MG63 (cell line): ENCODE measurements around the gene LEMD3. TPM values are rescaled to one million over a fixed set of nuclear protein-coding genes. Genes with fewer than 3 reads are reported as not detected.

ENCODE experiments used
- DNase-seq: peaks from one replicate; pipeline ENCODE4 v3.0.0-alpha.2; 2020
- H3K27me3 ChIP-seq: fragments of 250-450 bp; sonication (Bioruptor Pico); 2 replicates; pipeline ENCODE4 v1.5.1; 2020; ENCODE audit warnings: mild to moderate bottlenecking, moderate library complexity
- H3K36me3 ChIP-seq: fragments of 250-450 bp; sonication (Bioruptor Pico); 2 replicates; pipeline ENCODE4 v1.5.1; 2020; ENCODE audit warnings: mild to moderate bottlenecking, moderate library complexity
- H3K4me3 ChIP-seq: fragments of 250-450 bp; sonication (Bioruptor Pico); 2 replicates; pipeline ENCODE4 v1.5.1; 2020; ENCODE audit warnings: mild to moderate bottlenecking, moderate library complexity
- H3K9me3 ChIP-seq: fragments of 250-450 bp; sonication (Bioruptor Pico); 2 replicates; pipeline ENCODE4 v1.5.1; 2020; ENCODE audit warnings: mild to moderate bottlenecking, moderate library complexity
- total RNA-seq: library from RNA; depleted of rRNA; stranded (reverse); fragments of >200 nt; shearing (Covaris generic); gene quantifications from 2 replicates; pipeline ENCODE4 v1.2.3, GENCODE V29; 2014; ENCODE audit warnings: low replicate concordance; rRNA removed

LEMD3 gene
- 14.6 and 25.1 TPM in 2 replicates for total RNA-seq

DNA sequence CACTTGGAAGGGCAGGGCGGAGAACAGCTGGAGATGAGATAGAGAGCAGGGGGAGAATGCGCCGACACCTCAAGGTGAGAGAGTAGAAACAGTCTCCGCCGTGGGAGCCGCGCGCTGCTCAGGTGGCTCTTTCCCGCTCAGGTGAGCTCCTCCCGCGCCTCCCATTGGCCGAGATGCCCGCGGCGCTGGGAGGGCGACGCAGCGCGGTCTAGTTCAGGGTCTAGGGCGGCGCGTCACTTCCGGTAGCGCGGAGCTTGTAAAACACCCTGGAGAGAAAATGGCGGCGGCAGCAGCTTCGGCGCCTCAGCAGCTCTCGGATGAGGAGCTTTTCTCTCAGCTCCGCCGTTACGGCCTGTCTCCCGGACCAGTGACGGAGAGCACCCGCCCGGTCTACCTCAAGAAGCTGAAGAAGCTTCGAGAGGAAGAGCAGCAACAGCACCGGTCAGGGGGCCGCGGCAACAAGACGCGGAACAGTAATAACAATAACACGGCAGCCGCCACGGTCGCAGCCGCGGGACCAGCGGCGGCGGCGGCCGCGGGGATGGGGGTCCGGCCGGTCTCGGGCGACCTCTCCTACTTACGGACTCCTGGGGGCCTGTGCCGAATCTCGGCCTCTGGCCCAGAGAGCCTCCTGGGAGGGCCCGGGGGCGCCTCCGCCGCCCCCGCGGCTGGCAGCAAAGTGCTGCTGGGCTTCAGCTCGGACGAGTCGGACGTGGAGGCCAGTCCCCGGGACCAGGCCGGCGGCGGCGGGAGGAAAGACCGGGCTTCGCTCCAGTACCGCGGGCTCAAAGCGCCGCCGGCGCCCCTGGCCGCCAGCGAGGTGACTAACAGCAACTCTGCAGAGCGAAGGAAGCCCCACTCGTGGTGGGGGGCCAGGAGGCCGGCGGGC lies at the start of gene LEMD3:
Gene LEMD3 (plus strand): TSS at position 264 of the 889 bp plus-strand sequence. CDS start 14 bp downstream, at position 278.
- H3K27me3 ChIP-seq, result no peaks in the 10 kb centered on the region
- H3K36me3 ChIP-seq, result peaks cover 16% of the 10 kb centered on the region
- DNase-seq, result peak; percentile 89
- H3K4me3 ChIP-seq, result peak within 1 kb of the TSS; percentile 77
- H3K9me3 ChIP-seq, result no peaks in the 10 kb centered on the region

DNA sequence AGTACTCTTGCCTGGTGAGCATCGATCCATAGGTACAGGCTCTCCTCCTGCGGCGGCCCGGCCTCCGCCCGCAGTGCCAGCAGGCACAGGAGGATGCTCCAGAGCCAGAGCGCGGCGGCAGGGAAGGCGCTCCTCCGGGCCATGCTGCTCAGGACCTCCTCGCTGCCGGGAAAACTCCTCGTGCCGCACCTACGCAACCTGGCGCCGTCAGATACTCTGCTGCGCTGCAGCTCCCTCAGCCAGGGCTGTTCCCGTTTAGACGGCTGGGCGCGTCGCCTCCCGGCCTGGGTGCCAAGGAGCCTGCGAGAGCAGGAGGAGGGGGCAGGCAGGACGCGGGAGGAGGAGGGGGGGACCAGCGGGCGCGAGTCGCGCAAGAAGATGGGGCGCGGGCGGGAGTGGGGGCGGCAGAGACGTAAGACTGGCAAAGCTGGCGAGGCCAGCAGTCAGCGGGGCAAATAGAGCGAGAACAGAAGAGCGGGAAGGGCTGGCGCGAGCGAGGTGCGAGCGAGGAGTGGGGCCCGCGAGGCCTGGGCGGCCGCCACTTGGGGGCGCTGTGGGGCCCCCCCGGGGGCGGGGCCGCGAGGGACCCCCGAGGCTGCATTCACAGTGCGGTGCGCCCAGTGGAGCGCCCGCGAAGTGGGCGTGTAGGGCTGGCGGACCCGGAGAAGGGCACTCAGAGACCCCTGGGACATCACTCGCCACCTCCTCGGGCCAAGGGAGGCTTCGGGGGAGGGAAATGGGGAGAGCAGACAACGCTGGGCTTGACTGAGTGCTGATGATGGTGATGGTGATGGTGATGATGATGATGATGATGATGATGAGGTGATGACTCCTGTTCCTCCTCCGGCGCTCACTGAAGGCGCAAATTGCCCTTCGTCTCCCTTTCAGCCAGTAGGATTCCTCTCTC lies 48.1 kb upstream of the LEMD3 start, which contains the start of gene WIF1:
Gene WIF1 (minus strand): TSS at position 257 of the 907 bp plus-strand sequence. CDS start 114 bp downstream, at position 143.
- DNase-seq, result peak; percentile 52
- Histone ChIP-seq H3K9me3 (no peaks in the 10 kb centered on the region), H3K4me3 (peak within 1 kb of the TSS; percentile 34), H3K36me3 (no peaks in the 10 kb centered on the region), H3K27me3 (peaks cover 22% of the 10 kb centered on the region)

DNA sequence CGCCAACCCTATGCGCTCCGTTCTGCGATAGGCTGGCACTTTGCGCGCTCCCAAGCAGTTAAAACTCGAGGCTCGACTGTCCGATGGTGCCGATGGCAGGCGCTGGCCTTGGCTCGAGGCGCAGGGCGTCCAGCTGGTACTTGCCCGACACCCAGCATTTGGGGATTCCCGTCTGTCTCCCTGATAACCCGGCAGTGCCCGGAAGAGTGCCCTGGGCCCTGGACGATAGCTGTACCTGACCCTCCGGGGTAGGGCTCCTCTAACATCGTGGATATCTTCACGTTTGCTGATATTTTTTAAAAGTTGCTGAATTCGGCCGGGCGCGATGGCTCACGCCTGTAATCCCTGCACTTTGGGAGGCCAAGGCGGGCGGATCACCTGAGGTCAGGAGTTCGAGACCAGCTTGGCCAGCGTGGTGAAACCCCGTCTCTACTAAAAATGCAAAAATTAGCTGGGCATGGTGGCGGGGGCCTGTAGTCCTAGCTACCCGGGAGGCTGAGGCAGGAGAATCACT lies 47.4 kb upstream of the LEMD3 start:
- no peak overlapping the region for H3K4me3 ChIP-seq
- no peak for DNase-seq
- peaks cover 26% of the 10 kb centered on the region for H3K27me3 ChIP-seq
- H3K36me3 ChIP-seq, result no peaks in the 10 kb centered on the region
- H3K9me3 ChIP-seq, result no peaks in the 10 kb centered on the region

GRCh38 chr12:65122703-65123102 lies 46.7 kb upstream of the LEMD3 start:
- no peak overlapping the region for H3K4me3 ChIP-seq
- no peaks in the 10 kb centered on the region for H3K36me3 ChIP-seq
- no peak for DNase-seq
- peaks cover 28% of the 10 kb centered on the region for H3K27me3 ChIP-seq
- no peaks in the 10 kb centered on the region for H3K9me3 ChIP-seq

DNA sequence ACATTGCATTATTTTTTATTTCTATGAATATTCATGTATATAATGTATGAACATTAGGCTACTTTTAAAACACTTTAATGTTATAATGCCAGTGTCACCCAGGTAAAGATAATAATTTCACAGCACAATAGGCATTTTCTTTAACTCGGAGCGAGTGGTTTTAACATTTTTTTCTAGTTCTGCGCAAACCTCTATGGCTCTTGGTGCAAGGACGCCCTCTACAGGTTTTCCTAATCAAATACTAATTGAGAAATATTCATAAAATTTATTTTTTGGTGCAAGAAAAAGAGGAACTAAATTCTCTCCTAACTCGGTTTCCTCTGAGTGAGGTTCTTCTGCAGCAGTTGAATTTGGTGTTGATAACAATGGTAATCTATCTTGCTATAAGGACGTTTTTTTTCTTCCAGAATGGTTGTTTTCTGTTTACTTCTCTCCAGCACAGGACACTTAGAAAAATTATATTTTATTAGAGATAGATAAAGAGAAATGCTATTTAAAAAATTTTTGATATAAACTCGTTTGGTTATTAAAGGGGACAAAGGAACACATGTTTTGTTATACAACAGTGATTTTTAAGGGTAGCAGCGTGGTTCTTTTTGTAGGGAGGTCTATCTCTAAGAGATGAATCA lies 45.8 kb upstream of the LEMD3 start:
- Histone ChIP-seq H3K9me3 (no peaks in the 10 kb centered on the region), H3K36me3 (no peaks in the 10 kb centered on the region), H3K27me3 (peaks cover 28% of the 10 kb centered on the region), H3K4me3 (no peak overlapping the region)
- DNase-seq, result no peak

DNA sequence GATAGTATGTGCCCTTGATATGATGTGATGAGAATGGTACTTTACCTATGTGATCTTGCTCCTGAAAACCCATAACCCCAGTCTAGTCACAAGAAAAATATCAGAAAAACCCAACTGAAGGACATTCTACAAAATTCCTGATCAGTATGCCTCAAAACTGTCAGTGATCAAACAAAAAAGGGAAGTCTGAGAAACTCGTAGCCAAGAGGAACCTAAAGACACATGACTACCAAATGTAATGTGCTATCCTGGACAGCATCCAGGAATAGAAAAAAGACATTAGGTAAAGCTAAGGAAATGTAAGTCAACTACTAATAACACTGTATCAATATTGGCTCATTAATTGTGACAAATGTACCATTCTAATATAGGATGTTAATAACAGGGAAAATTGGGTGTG lies 44.1 kb upstream of the LEMD3 start:
- peaks cover 28% of the 10 kb centered on the region for H3K27me3 ChIP-seq
- H3K4me3 ChIP-seq, result no peak overlapping the region
- no peaks in the 10 kb centered on the region for H3K9me3 ChIP-seq
- no peak for DNase-seq
- no peaks in the 10 kb centered on the region for H3K36me3 ChIP-seq

DNA sequence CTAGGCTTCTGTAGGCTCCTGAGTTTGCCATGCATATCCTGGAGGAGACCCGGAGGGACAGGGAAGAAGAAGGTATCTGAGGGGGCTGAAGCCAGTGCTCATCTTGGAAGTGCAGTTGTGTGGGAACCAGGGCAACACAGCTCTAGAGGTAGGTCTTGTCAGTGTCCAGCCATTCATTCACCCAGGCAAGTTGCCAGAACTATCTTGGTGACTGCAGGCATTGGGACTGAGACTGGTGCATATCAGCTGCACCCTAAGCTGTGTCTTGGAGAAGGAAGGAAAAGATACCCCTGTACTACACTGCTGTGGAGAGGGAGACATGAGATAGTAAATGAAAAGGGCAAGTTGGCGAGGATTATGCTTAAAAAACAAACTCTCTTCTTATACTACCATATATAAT lies 43.4 kb upstream of the LEMD3 start:
- H3K27me3 ChIP-seq, result peaks cover 23% of the 10 kb centered on the region

DNA sequence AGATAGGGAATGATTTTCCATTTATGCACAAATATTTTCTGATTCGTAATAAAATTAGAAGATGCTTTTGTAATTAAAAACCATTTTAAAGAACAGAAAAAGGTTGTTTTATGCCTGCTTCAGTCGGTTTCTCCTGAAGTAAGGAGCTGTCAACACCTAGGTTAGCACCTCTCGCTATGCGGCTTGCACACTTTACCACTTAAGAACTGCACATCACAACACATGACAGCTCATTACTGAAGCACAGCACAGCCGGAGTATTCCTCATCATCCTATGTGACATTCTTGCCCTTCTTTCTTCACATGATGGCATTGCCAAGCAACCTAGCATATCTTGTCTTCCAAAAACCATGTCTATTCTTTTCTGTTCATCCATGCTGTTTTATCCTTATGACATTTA lies 42.9 kb upstream of the LEMD3 start:
- H3K27me3 ChIP-seq, result peaks cover 24% of the 10 kb centered on the region
- H3K9me3 ChIP-seq, result no peaks in the 10 kb centered on the region
- DNase-seq, result no peak
- no peaks in the 10 kb centered on the region for H3K36me3 ChIP-seq
- no peak overlapping the region for H3K4me3 ChIP-seq

More for the DNA sequence above, 43.4 kb upstream of the LEMD3 start:
- no peak for DNase-seq
- H3K36me3 ChIP-seq, result no peaks in the 10 kb centered on the region
- no peak overlapping the region for H3K4me3 ChIP-seq
- H3K9me3 ChIP-seq, result no peaks in the 10 kb centered on the region

DNA sequence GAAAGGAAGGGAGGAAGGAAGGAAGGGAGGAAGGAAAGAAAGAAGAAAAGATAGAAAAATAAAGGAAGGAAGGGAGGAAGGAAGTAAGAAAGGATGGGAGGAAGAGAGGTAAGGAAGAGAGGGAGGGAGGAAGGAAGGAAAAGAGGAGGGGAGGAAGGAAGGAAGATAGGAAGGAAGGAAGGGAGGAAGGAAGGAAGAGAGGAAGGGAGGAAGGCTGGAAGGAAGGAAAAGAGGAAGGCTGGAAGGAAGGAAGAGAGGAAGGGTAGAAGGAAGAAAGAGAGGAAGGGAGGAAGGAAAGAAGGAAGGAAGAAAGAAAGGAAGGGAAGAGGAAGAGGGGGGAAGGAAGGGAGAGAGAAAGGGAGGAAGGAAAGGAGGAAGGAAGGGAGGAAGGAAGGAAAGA lies 35.5 kb upstream of the LEMD3 start:
- DNase-seq, result no peak
- peaks cover 6% of the 10 kb centered on the region; the same call in 1 of the 2 replicates for H3K9me3 ChIP-seq
- no peaks in the 10 kb centered on the region for H3K36me3 ChIP-seq
- no peak overlapping the region for H3K4me3 ChIP-seq
- H3K27me3 ChIP-seq, result peaks cover 17% of the 10 kb centered on the region

- DNase-seq, result no peak
- Histone ChIP-seq H3K27me3 (peaks cover 18% of the 10 kb centered on the region), H3K9me3 (peaks cover 6% of the 10 kb centered on the region; the same call in 1 of the 2 replicates), H3K36me3 (no peaks in the 10 kb centered on the region), H3K4me3 (no peak overlapping the region)
Measured at GRCh38 chr12:65139389-65139788, 30.0 kb upstream of the LEMD3 start.

- H3K27me3 ChIP-seq, result peaks cover 22% of the 10 kb centered on the region
- no peak for DNase-seq
- H3K36me3 ChIP-seq, result no peaks in the 10 kb centered on the region
- peaks cover 6% of the 10 kb centered on the region; the same call in 1 of the 2 replicates for H3K9me3 ChIP-seq
- H3K4me3 ChIP-seq, result no peak overlapping the region
Measured at GRCh38 chr12:65140738-65141137, 28.6 kb upstream of the LEMD3 start.

GRCh38 chr12:65147312-65147905 lies 22.0 kb upstream of the LEMD3 start:
- peaks cover 12% of the 10 kb centered on the region for H3K27me3 ChIP-seq
- no peak for DNase-seq
- no peaks in the 10 kb centered on the region for H3K9me3 ChIP-seq
- H3K4me3 ChIP-seq, result no peak overlapping the region
- no peaks in the 10 kb centered on the region for H3K36me3 ChIP-seq

GRCh38 chr12:65152012-65152411 lies 17.4 kb upstream of the LEMD3 start:
- no peak for DNase-seq

GRCh38 chr12:65152596-65152995 lies 16.8 kb upstream of the LEMD3 start:
- H3K4me3 ChIP-seq, result no peak overlapping the region
- no peak for DNase-seq
- no peaks in the 10 kb centered on the region for H3K9me3 ChIP-seq
- H3K27me3 ChIP-seq, result no peaks in the 10 kb centered on the region; the same call in 1 of the 2 replicates
- no peaks in the 10 kb centered on the region for H3K36me3 ChIP-seq

More at GRCh38 chr12:65152012-65152411, 17.4 kb upstream of the LEMD3 start:
- peaks cover 3% of the 10 kb centered on the region for H3K27me3 ChIP-seq
- no peaks in the 10 kb centered on the region for H3K36me3 ChIP-seq
- no peak overlapping the region for H3K4me3 ChIP-seq
- no peaks in the 10 kb centered on the region for H3K9me3 ChIP-seq

- 0 out of 2 replicates have a peak, but pooled peaks cover 3% of the 10 kb centered on the region for H3K27me3 ChIP-seq
- no peak overlapping the region for H3K4me3 ChIP-seq
- no peaks in the 10 kb centered on the region for H3K9me3 ChIP-seq
- no peaks in the 10 kb centered on the region for H3K36me3 ChIP-seq
- no peak for DNase-seq
Measured at GRCh38 chr12:65155784-65156183, 13.6 kb upstream of the LEMD3 start.

GRCh38 chr12:65156366-65156841 lies 13.0 kb upstream of the LEMD3 start:
- DNase-seq, result no peak
- H3K9me3 ChIP-seq, result no peaks in the 10 kb centered on the region
- H3K27me3 ChIP-seq, result 0 out of 2 replicates have a peak, but pooled peaks cover 5% of the 10 kb centered on the region

More at GRCh38 chr12:65156366-65156841, 13.0 kb upstream of the LEMD3 start:
- Histone ChIP-seq H3K36me3 (no peaks in the 10 kb centered on the region), H3K4me3 (no peak overlapping the region)
